H1 (cell line): ENCODE measurements around the gene ENO2. TPM values are rescaled to one million over a fixed set of nuclear protein-coding genes. Genes with fewer than 3 reads are reported as not detected.
A peak's percentile ranks its signal among the peaks of the same experiment; 100 is the strongest.

Experiments
- CTCF ChIA-PET: fragments of 300-600 bp; sonication (Branson Sonifier 250); formaldehyde crosslinking; loops from one replicate; lab custom pipeline; 2021; ENCODE audit not compliant: partially characterized antibody; lab: Charles Lee
- POLR2A ChIA-PET: fragments of 300-600 bp; sonication (Branson Sonifier 250); formaldehyde crosslinking; loops from one replicate; lab custom pipeline; 2021; ENCODE audit warnings: inconsistent platforms; ENCODE audit not compliant: partially characterized antibody; lab: Charles Lee
- DNase-seq, 2 experiments: peaks; one replicate each; pipeline versions ENCODE4 v3.0.0 to v3.0.0-alpha.2; 2010 to 2022; ENCODE audit warnings: low spot score in 2 of 2, low read depth in 1 of 2, mixed read lengths in 1 of 2
- FAIRE-seq: peaks from 2 replicates; lab custom pipeline; 2011; peaks lifted over from hg19 to GRCh38; lab: Jason Lieb, UNC
- H2AFZ ChIP-seq: 2 replicates; pipeline ENCODE4 v1.8.1; 2012; ENCODE audit warnings: low read length, inconsistent platforms
- H2AK5ac ChIP-seq: 2 replicates; pipeline ENCODE4 v1.6.1; 2013; ENCODE audit warnings: low read depth, low read length
- H2BK120ac ChIP-seq: replicated peaks from 2 replicates; pipeline ENCODE3; 2013; ENCODE audit warnings: low read depth, low read length, inconsistent platforms
- H2BK12ac ChIP-seq: 2 replicates; pipeline ENCODE4 v1.6.1; 2013; ENCODE audit warnings: low read depth, low read length
- H2BK15ac ChIP-seq: 2 replicates; pipeline ENCODE4 v1.6.1; 2013; ENCODE audit warnings: low read length
- H2BK20ac ChIP-seq: 2 replicates; pipeline ENCODE4 v1.6.1; 2013; ENCODE audit warnings: low read length
- H2BK5ac ChIP-seq: 2 replicates; pipeline ENCODE4 v1.6.1; 2013; ENCODE audit warnings: low read depth, low read length
- H3K14ac ChIP-seq: 2 replicates; pipeline ENCODE4 v1.6.1; 2013; ENCODE audit warnings: inconsistent platforms; ENCODE audit not compliant: insufficient read length
- H3K18ac ChIP-seq: 2 replicates; pipeline ENCODE4 v1.6.1; 2013; ENCODE audit warnings: low read length; ENCODE audit errors: extremely low read depth
- H3K23ac ChIP-seq: 2 replicates; pipeline ENCODE4 v1.6.1; 2013; ENCODE audit warnings: inconsistent platforms; ENCODE audit not compliant: insufficient read length
- H3K23me2 ChIP-seq: 2 replicates; pipeline ENCODE4 v1.6.1; 2013; ENCODE audit warnings: low read depth, low read length
- H3K27ac ChIP-seq: 2 replicates; pipeline ENCODE4 v1.6.1; 2011; ENCODE audit warnings: low read depth, low read length, inconsistent platforms
- H3K27me3 ChIP-seq, 4 experiments: replicated peaks in 1 of 4; 1 replicate in 1 of 4; 2 replicates in 3 of 4; pipeline versions ENCODE4 v1.6.1 to v1.8.1; 2011 to 2013; ENCODE audit warnings: low read length in 3 of 4, mild to moderate bottlenecking in 3 of 4, inconsistent platforms in 2 of 4, mixed read lengths in 2 of 4, moderate library complexity in 1 of 4; ENCODE audit not compliant: control insufficient read depth in 3 of 4, insufficient read depth in 3 of 4; ENCODE audit errors: extremely low read depth in 1 of 4
- H3K36me3 ChIP-seq, 4 experiments: 2 replicates each; pipeline versions ENCODE4 v1.6.1 to v1.8.1; 2011 to 2013; ENCODE audit warnings: mild to moderate bottlenecking in 4 of 4, low read length in 3 of 4, moderate library complexity in 2 of 4, control low read depth in 1 of 4, inconsistent platforms in 1 of 4; ENCODE audit not compliant: insufficient read depth in 4 of 4, control insufficient read depth in 2 of 4
- H3K4ac ChIP-seq: replicated peaks from 2 replicates; pipeline ENCODE3; 2013; ENCODE audit warnings: low read length, low read depth, mixed read lengths, inconsistent platforms; ENCODE audit not compliant: insufficient read length
- H3K4me1 ChIP-seq, 4 experiments: replicated peaks in 1 of 4; 1 replicate in 1 of 4; 2 replicates in 3 of 4; pipeline versions ENCODE4 v1.6.1 to v1.8.1; 2011 to 2013; ENCODE audit warnings: low read length in 3 of 4, inconsistent platforms in 2 of 4, mixed read lengths in 1 of 4; ENCODE audit not compliant: insufficient read depth in 4 of 4, control insufficient read depth in 3 of 4
- H3K4me2 ChIP-seq, 2 experiments: 2 replicates each; pipeline versions ENCODE4 v1.6.1 to v1.8.1; 2011 to 2013; ENCODE audit warnings: low read depth in 2 of 2, low read length in 2 of 2, control low read depth in 1 of 2, inconsistent platforms in 1 of 2, mild to moderate bottlenecking in 1 of 2; ENCODE audit not compliant: insufficient read depth in 1 of 2
- H3K4me3 ChIP-seq, 4 experiments: fragments of 200-600, 300-600 bp in 1 of 4; sonication (generic), shearing (Covaris generic), sonication (Bioruptor Twin) in 1 of 4; 2 replicates each; pipeline versions ENCODE4 v1.5.1 to v1.8.1; 2011 to 2016; ENCODE audit warnings: low read length in 4 of 4, low read depth in 3 of 4, control low read depth in 2 of 4, inconsistent platforms in 2 of 4, mild to moderate bottlenecking in 2 of 4, mixed read lengths in 1 of 4, moderate library complexity in 1 of 4; ENCODE audit not compliant: insufficient read depth in 2 of 4; ENCODE audit errors: extremely low read depth in 1 of 4
- H3K56ac ChIP-seq: replicated peaks from 2 replicates; pipeline ENCODE3; 2013; ENCODE audit warnings: low read depth, mild to moderate bottlenecking, mixed read lengths, low read length, inconsistent platforms; ENCODE audit not compliant: insufficient read length
- H3K79me1 ChIP-seq: 2 replicates; pipeline ENCODE4 v1.6.1; 2013; ENCODE audit warnings: low read depth, low read length, control low read depth
- H3K79me2 ChIP-seq, 2 experiments: 2 replicates each; pipeline versions ENCODE4 v1.6.1 to v1.8.1; 2012 to 2013; ENCODE audit warnings: low read length in 2 of 2, mild to moderate bottlenecking in 2 of 2, inconsistent platforms in 1 of 2; ENCODE audit not compliant: insufficient read depth in 2 of 2, control insufficient read depth in 1 of 2
- H3K9ac ChIP-seq, 4 experiments: replicated peaks in 1 of 4; 1 replicate in 1 of 4; 2 replicates in 3 of 4; pipeline versions ENCODE4 v1.6.1 to v1.8.1; 2011 to 2013; ENCODE audit warnings: low read depth in 3 of 4, low read length in 3 of 4, control low read depth in 2 of 4, mild to moderate bottlenecking in 2 of 4, moderate library complexity in 2 of 4, inconsistent platforms in 1 of 4; ENCODE audit errors: extremely low read depth in 1 of 4
- H3K9me3 ChIP-seq, 2 experiments: 2 replicates each; pipeline versions ENCODE4 v1.6.1 to v1.8.1; 2012 to 2013; ENCODE audit warnings: mild to moderate bottlenecking in 2 of 2, moderate library complexity in 2 of 2, control low read depth in 1 of 2, inconsistent platforms in 1 of 2, low read depth in 1 of 2, low read length in 1 of 2, mixed read lengths in 1 of 2; ENCODE audit not compliant: insufficient read depth in 2 of 2
- H4K20me1 ChIP-seq, 2 experiments: replicated peaks in 1 of 2; 2 replicates each; pipeline versions ENCODE3 to v1.8.1; 2011 to 2013; ENCODE audit warnings: inconsistent platforms in 2 of 2, low read length in 2 of 2, mild to moderate bottlenecking in 1 of 2; ENCODE audit not compliant: insufficient read depth in 2 of 2, control insufficient read depth in 1 of 2
- H4K5ac ChIP-seq: 2 replicates; pipeline ENCODE4 v1.6.1; 2013; ENCODE audit warnings: low read length, low read depth, mixed read lengths, inconsistent platforms; ENCODE audit not compliant: insufficient read length
- H4K8ac ChIP-seq: 2 replicates; pipeline ENCODE4 v1.8.0; 2013; ENCODE audit warnings: mild to moderate bottlenecking, moderate library complexity, low read length, inconsistent platforms; ENCODE audit not compliant: insufficient read depth; ENCODE audit errors: extremely low read depth
- H4K91ac ChIP-seq: replicated peaks from 2 replicates; pipeline ENCODE3; 2013; ENCODE audit warnings: low read length, mixed read lengths, inconsistent platforms; ENCODE audit not compliant: insufficient read length
- BRCA1 ChIP-seq: IDR thresholded peaks from 2 replicates; pipeline ENCODE4 v1.6.1; 2012; ENCODE audit warnings: low read depth, low read length, improper control_type of control experiment
- CBX5 ChIP-seq: fragments of 300-800, 300-1000 bp; sonication (generic); IDR thresholded peaks from 2 replicates; pipeline ENCODE4 v1.7.1; 2016; ENCODE audit warnings: antibody characterized with exemption, low read length, low read depth
- CBX8 ChIP-seq: fragments of 300-800, 300-1000 bp; sonication (generic); IDR thresholded peaks from 2 replicates; pipeline ENCODE4 v1.7.1; 2016; ENCODE audit warnings: low read depth, low read length, borderline replicate concordance
- CEBPB ChIP-seq: IDR thresholded peaks from 2 replicates; pipeline ENCODE4 v1.6.1; 2012; ENCODE audit warnings: low read depth, low read length
- CHD2 ChIP-seq: IDR thresholded peaks from 2 replicates; pipeline ENCODE4 v1.6.1; 2012; ENCODE audit warnings: low read length, improper control_type of control experiment
- HDAC2 ChIP-seq, 2 experiments: fragments of 300-600 bp in 1 of 2; sonication (generic) in 1 of 2; IDR thresholded peaks; 2 replicates each; pipeline ENCODE4 v1.6.1; 2011 to 2012; ENCODE audit warnings: low read depth in 2 of 2, low read length in 2 of 2, mild to moderate bottlenecking in 2 of 2, moderate library complexity in 2 of 2, borderline replicate concordance in 1 of 2, inconsistent platforms in 1 of 2
- POU5F1 ChIP-seq: IDR thresholded peaks from 2 replicates; pipeline ENCODE4 v1.6.1; 2011; ENCODE audit warnings: low read depth, mild to moderate bottlenecking, low read length, moderate library complexity
- RXRA ChIP-seq: IDR thresholded peaks from 2 replicates; pipeline ENCODE4 v1.6.1; 2011; ENCODE audit warnings: low read depth, mild to moderate bottlenecking, low read length, moderate library complexity; ENCODE audit not compliant: insufficient read depth
- SP2 ChIP-seq: IDR thresholded peaks from 2 replicates; pipeline ENCODE4 v1.6.1; 2012; ENCODE audit warnings: mild to moderate bottlenecking, low read length, inconsistent platforms
- TBP ChIP-seq: IDR thresholded peaks from 2 replicates; pipeline ENCODE4 v1.6.1; 2011; ENCODE audit warnings: low read depth, low read length, improper control_type of control experiment
- WGBS, 2 experiments: shearing (Covaris generic) in 1 of 2; methylation state at CpG; one replicate each; pipeline versions ENCODE4 v1.1.6 to v1.1.7; 2013 to 2015; ENCODE audit warnings: low lambda C conversion rate in 2 of 2, mixed read lengths in 2 of 2, inconsistent platforms in 1 of 2, low coverage in 1 of 2, missing lambda C conversion rate in 1 of 2; ENCODE audit not compliant: insufficient replicate concordance in 2 of 2, insufficient coverage in 1 of 2, insufficient read length in 1 of 2; ENCODE audit errors: extremely low coverage in 1 of 2, missing lambda C conversion rate in 1 of 2; 5-methylcytosine and 5-hydroxymethylcytosine counted together
- polyA plus RNA-seq, 7 experiments: library from polyadenylated mRNA; depleted of rRNA in 3 of 7; stranded (reverse) in 5 of 7; unstranded in 2 of 7; fragments of >200 nt in 5 of 7; fragments of 200-250 nt in 2 of 7; gene quantifications; 1 replicate in 5 of 7; 2 replicates in 1 of 7; 4 replicates in 1 of 7; pipeline versions ENCODE4 v1.2.1 to v1.2.3, GENCODE V29; 2011 to 2013; ENCODE audit warnings: missing spikeins in 2 of 7, mixed read lengths in 2 of 7
- total RNA-seq: library from RNA; stranded (reverse); fragmentation: NEBNext Ultra II Directional; extraction: Animal tissue kit (Norgen Biotek cat#: 25700); gene quantifications from 2 replicates; pipeline ENCODE4 v1.2.1, GENCODE V29; 2021
- TF ChIP-seq, protein P1 (sequence below): IDR thresholded peaks from 2 replicates; pipeline ENCODE4 v1.6.1; 2012; ENCODE audit warnings: inconsistent platforms

Gene ENO2
- total and polyA plus RNA-seq, 2 of the 8 experiments (the other 6 are each of a cell fraction or from before 2014, with no cell fraction given), result 92.4 to 102 TPM

DNA sequence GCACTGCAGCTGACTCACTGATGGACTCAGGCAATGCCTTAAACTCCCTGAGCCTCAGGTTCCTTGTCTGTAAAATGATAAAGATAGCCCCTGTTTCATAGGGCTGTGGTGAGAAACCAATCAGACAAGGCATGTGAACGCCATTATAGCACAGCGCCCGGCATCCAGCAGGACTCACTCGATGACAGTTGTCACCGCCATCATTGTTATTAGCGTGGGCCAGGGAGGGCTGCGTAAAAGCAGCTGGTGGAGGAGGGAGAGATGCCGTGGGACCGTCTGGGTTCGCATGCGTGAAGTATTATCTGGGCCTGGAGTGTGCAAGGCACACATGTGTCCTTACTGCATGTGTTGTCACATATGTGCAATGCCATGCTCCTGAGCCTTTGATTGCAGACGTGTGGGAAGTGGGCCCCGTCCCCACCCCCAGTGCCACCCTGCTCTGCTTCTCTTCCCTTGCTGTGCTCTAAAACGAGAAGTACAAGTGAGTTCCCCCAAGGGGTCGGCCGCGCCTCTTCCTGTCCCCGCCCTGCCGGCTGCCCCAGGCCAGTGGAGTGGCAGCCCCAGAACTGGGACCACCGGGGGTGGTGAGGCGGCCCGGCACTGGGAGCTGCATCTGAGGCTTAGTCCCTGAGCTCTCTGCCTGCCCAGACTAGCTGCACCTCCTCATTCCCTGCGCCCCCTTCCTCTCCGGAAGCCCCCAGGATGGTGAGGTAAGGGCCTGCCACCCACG is 36.6 kb downstream of the ENO2 start, which contains the start of gene PTPN6:
Gene PTPN6, plus strand, starts transcription at position 546 of the 730 bp plus-strand sequence. Its CDS starts 157 bp downstream, at position 703.
- Histone ChIP-seq H3K4me2 (no peak within 1 kb of the TSS), H2BK5ac (peak within 1 kb of the TSS; percentile 52), H3K23ac (no peak within 1 kb of the TSS), H3K27ac (no peak within 1 kb of the TSS; the same call in 1 of the 2 replicates), H3K79me2 (no peaks in the 10 kb centered on the region; a peak in 1 of 4 replicates), H3K4me3 (no peak within 1 kb of the TSS), H3K36me3 (no peaks in the 10 kb centered on the region), H3K56ac (no peak within 1 kb of the TSS), H4K91ac (no peak within 1 kb of the TSS), H3K18ac (no peak within 1 kb of the TSS; the same call in 1 of the 2 replicates), H4K5ac (no peak within 1 kb of the TSS), H3K23me2 (peaks cover 6% of the 10 kb centered on the region), H2BK12ac (0 out of 2 replicates have a peak within 1 kb of the TSS, but pooled peaks have one; percentile 17), H3K79me1 (peaks cover 5% of the 10 kb centered on the region), H2BK15ac (peak within 1 kb of the TSS; percentile 46; the same call in 1 of the 2 replicates), H4K20me1 (no peaks in the 10 kb centered on the region), H2BK20ac (no peak within 1 kb of the TSS), H3K4ac (peak within 1 kb of the TSS; percentile 48), H3K9ac (no peak within 1 kb of the TSS), H3K4me1 (peaks cover 0 to 21% (median 11%) of the 10 kb centered on the region in 4 experiments; a peak in 6 of 7 replicates), H2BK120ac (no peak within 1 kb of the TSS), H2AK5ac (peak within 1 kb of the TSS; percentile 60; the same call in 1 of the 2 replicates), H4K8ac (0 out of 2 replicates have a peak within 1 kb of the TSS, but pooled peaks have one; percentile 14), H3K14ac (no peak within 1 kb of the TSS), H3K27me3 (no peaks in the 10 kb centered on the region), H2AFZ (no peak within 1 kb of the TSS), H3K9me3 (no peaks in the 10 kb centered on the region)
- FAIRE-seq (no peak), DNase-seq (no peak)
- 85% methylated on average over 25 of the region's 25 CpGs; no CpG with 5 or more reads in 1 of the 2 experiments for WGBS, 2 experiments
- ChIA-PET CTCF (interaction anchor here (0.8 to 8.6 kb wide), 7 partner anchors 10 to 190 kb away, joined by 3 to 277 read pairs (median 3); no protein-coding TSS in a partner anchor), POLR2A (interaction anchor here (2.2 to 44.0 kb wide), 5 partner anchors 8 to 82 kb away, joined by 8 to 1596 read pairs (median 21); partner anchors contain the start of genes ATN1, C12orf57, EMG1 and ENO2)
- TF ChIP-seq CBX8 (no peak), SP2 (no peak), BRCA1 (no peak), CEBPB (no peak), TBP (no peak), HDAC2 (IDR thresholded peaks at IDR 0.05; ENCODE audit: borderline replicate concordance in 1 of 2, low read depth in 2 of 2, low read length in 2 of 2) (no peak), POU5F1 (no peak), CBX5 (no peak), CHD2 (no peak), RXRA (no peak)
- TF ChIP-seq, protein P1, sequence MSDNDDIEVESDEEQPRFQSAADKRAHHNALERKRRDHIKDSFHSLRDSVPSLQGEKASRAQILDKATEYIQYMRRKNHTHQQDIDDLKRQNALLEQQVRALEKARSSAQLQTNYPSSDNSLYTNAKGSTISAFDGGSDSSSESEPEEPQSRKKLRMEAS, result no peak
